Measurements from ENCODE around the gene ZNF79.

GRCh38 chr9:127426756-127427155 is 2.6 kb downstream of the ZNF79 start:
- TF ChIP-seq ZNF396 (CRISPR knock-in tag; IDR thresholded peaks at IDR 0.05; ENCODE audit: borderline replicate concordance) (no peak), CTCF (IDR thresholded peaks at IDR 0.05) (no peak), CREB1 (CRISPR knock-in tag; IDR thresholded peaks at IDR 0.05) (no peak), NFYB (CRISPR knock-in tag; conservative IDR thresholded peaks at IDR 0.05; ENCODE audit: low read depth) (no peak), ESRRA (CRISPR knock-in tag; IDR thresholded peaks at IDR 0.05; ENCODE audit: borderline replicate concordance) (no peak), ETV6 (CRISPR knock-in tag; IDR thresholded peaks at IDR 0.05) (no peak), ATF1 (CRISPR knock-in tag; IDR thresholded peaks at IDR 0.05) (no peak)
- TF ChIP-seq, protein P1, sequence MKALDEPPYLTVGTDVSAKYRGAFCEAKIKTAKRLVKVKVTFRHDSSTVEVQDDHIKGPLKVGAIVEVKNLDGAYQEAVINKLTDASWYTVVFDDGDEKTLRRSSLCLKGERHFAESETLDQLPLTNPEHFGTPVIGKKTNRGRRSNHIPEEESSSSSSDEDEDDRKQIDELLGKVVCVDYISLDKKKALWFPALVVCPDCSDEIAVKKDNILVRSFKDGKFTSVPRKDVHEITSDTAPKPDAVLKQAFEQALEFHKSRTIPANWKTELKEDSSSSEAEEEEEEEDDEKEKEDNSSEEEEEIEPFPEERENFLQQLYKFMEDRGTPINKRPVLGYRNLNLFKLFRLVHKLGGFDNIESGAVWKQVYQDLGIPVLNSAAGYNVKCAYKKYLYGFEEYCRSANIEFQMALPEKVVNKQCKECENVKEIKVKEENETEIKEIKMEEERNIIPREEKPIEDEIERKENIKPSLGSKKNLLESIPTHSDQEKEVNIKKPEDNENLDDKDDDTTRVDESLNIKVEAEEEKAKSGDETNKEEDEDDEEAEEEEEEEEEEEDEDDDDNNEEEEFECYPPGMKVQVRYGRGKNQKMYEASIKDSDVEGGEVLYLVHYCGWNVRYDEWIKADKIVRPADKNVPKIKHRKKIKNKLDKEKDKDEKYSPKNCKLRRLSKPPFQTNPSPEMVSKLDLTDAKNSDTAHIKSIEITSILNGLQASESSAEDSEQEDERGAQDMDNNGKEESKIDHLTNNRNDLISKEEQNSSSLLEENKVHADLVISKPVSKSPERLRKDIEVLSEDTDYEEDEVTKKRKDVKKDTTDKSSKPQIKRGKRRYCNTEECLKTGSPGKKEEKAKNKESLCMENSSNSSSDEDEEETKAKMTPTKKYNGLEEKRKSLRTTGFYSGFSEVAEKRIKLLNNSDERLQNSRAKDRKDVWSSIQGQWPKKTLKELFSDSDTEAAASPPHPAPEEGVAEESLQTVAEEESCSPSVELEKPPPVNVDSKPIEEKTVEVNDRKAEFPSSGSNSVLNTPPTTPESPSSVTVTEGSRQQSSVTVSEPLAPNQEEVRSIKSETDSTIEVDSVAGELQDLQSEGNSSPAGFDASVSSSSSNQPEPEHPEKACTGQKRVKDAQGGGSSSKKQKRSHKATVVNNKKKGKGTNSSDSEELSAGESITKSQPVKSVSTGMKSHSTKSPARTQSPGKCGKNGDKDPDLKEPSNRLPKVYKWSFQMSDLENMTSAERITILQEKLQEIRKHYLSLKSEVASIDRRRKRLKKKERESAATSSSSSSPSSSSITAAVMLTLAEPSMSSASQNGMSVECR (CRISPR knock-in tag; IDR thresholded peaks at IDR 0.05; ENCODE audit: borderline replicate concordance): no peak
